HepG2 (cell line): Measurements from ENCODE around the gene DMAC2L. TPM values are rescaled to one million over a fixed set of nuclear protein-coding genes. Genes with fewer than 3 reads are reported as not detected.

Experiments
- CCDC6 ChIP-seq: sonication (generic); formaldehyde crosslinking; IDR thresholded peaks from 2 replicates; pipeline ENCODE4 v1.8.1; 2022; ENCODE audit warnings: mild to moderate bottlenecking, missing genetic modification reagents, moderate library complexity
- JUND ChIP-seq: sonication (generic); formaldehyde crosslinking; IDR thresholded peaks from 2 replicates; pipeline ENCODE4 v1.8.0; 2022; ENCODE audit warnings: mild to moderate bottlenecking, missing genetic modification reagents
- MAZ ChIP-seq, 2 experiments: sonication (generic) in 1 of 2; formaldehyde crosslinking in 1 of 2; IDR thresholded peaks; 2 replicates each; pipeline versions ENCODE4 v1.5.0 to v1.6.1; 2012 to 2020; ENCODE audit warnings: low read depth in 2 of 2, mild to moderate bottlenecking in 2 of 2, borderline replicate concordance in 1 of 2, improper control_type of control experiment in 1 of 2, low read length in 1 of 2, missing genetic modification reagents in 1 of 2, moderate library complexity in 1 of 2
- TGIF2 ChIP-seq: IDR thresholded peaks from 2 replicates; pipeline ENCODE4 v1.6.1; 2016; ENCODE audit warnings: control low read depth, missing compliant biosample characterization
- ZFP36L1 ChIP-seq: sonication (generic); formaldehyde crosslinking; IDR thresholded peaks from 2 replicates; pipeline ENCODE4 v1.8.0; 2022; ENCODE audit warnings: mild to moderate bottlenecking, missing genetic modification reagents, moderate library complexity
- ZNF142 ChIP-seq: sonication (generic); formaldehyde crosslinking; IDR thresholded peaks from 2 replicates; pipeline ENCODE4 v1.4.0; 2020; ENCODE audit warnings: missing genetic modification reagents
- ZNF17 ChIP-seq: sonication (generic); formaldehyde crosslinking; IDR thresholded peaks from 2 replicates; pipeline ENCODE4 v1.5.0; 2020; ENCODE audit warnings: mild to moderate bottlenecking, missing genetic modification reagents
- ZNF275 ChIP-seq: sonication (generic); formaldehyde crosslinking; IDR thresholded peaks from 2 replicates; pipeline ENCODE4 v1.8.0; 2022; ENCODE audit warnings: missing genetic modification reagents, mild to moderate bottlenecking, inconsistent platforms, borderline replicate concordance
- ZNF407 ChIP-seq: sonication (generic); formaldehyde crosslinking; IDR thresholded peaks from one replicate; pipeline ENCODE4 v1.5.1; 2020; ENCODE audit warnings: mild to moderate bottlenecking, missing genetic modification reagents; ENCODE audit errors: not compliant biosample characterization
- ZNF496 ChIP-seq: sonication (generic); formaldehyde crosslinking; IDR thresholded peaks from 2 replicates; pipeline ENCODE4 v1.8.1; 2023; ENCODE audit warnings: mild to moderate bottlenecking, moderate library complexity, missing genetic modification reagents; ENCODE audit not compliant: insufficient replicate concordance
- polyA plus RNA-seq, 8 experiments: library from polyadenylated mRNA; depleted of rRNA in 3 of 8; stranded (reverse) in 7 of 8; unstranded in 1 of 8; fragments of >200 nt; fragmentation: Illumina TruSeq in 4 of 8; extraction: Trizol in 4 of 8; gene quantifications; 2 replicates each; pipeline versions ENCODE4 v1.2.1 to v1.2.3, GENCODE V29; 2011 to 2016; ENCODE audit warnings: low read depth in 4 of 8, missing spikeins in 1 of 8, mixed read lengths in 1 of 8; ENCODE audit not compliant: insufficient read depth in 1 of 8
- total RNA-seq, 5 experiments: library from RNA; depleted of rRNA; stranded (reverse); fragments of >200 nt; fragmentation: Illumina TruSeq; extraction: Trizol; gene quantifications; 2 replicates each; pipeline ENCODE4 v1.2.3, GENCODE V29; 2016; ENCODE audit warnings: low read depth in 1 of 5

The DMAC2L gene
- total and polyA plus RNA-seq, 2 of the 13 experiments (the other 11 are each of a cell fraction or from before 2014, with no cell fraction given) = 19.4 to 23.2 TPM

GRCh38 chr14:50311972-50312733 lies at the start of gene DMAC2L, which contains the start of gene L2HGDH (continued):
- TF ChIP-seq ZNF407 (CRISPR knock-in tag) = peak; percentile 52
- 0 out of 2 replicates have a peak, but pooled peaks have one; percentile 82 for TF ChIP-seq ZNF17 (CRISPR knock-in tag)
- TF ChIP-seq CCDC6 (CRISPR knock-in tag) = peak; percentile 72; the same call in 1 of the 2 replicates
- peak; percentile 44 for TF ChIP-seq MAZ (IDR thresholded peaks at IDR 0.05; ENCODE audit: borderline replicate concordance, low read depth, low read length)
- peak; percentile 84 for TF ChIP-seq MAZ (CRISPR knock-in tag; IDR thresholded peaks at IDR 0.05; ENCODE audit: low read depth)
- TF ChIP-seq TGIF2 (CRISPR knock-in tag) = peak; percentile 33; the same call in 1 of the 2 replicates
- TF ChIP-seq JUND (CRISPR knock-in tag) = no peak
- TF ChIP-seq ZFP36L1 (CRISPR knock-in tag) = peak; percentile 81; the same call in 1 of the 2 replicates
- TF ChIP-seq ZNF275 (CRISPR knock-in tag) = peak; percentile 84; the same call in 1 of the 2 replicates
- TF ChIP-seq ZNF142 (CRISPR knock-in tag) = peak; percentile 85; the same call in 1 of the 2 replicates
- TF ChIP-seq ZNF496 (CRISPR knock-in tag) = no peak
